Motor neuron (in vitro differentiated cells): ENCODE data around the gene SLC29A1. TPM values are rescaled to one million over a fixed set of nuclear protein-coding genes. Genes with fewer than 3 reads are reported as not detected.
A peak's percentile ranks its signal among the peaks of the same experiment; 100 is the strongest.

Experiments used
- ATAC-seq, 8 experiments: fragments of 200-7000 bp; cut with Tn5 transposase; replicated peaks in 6 of 8; 2 replicates each; pipeline ENCODE4 v1.8.0; 2021; ENCODE audit warnings: mild to moderate bottlenecking in 8 of 8, moderate library complexity in 8 of 8
- H3K27ac ChIP-seq, 2 donors: fragments of 250-450 bp; sonication (Bioruptor Pico); 2 replicates each; pipeline ENCODE4 v1.9.0; 2021; ENCODE audit warnings: antibody characterized with exemption in 2 of 2, mild to moderate bottlenecking in 2 of 2, moderate library complexity in 1 of 2
- H3K4me1 ChIP-seq, 2 donors: fragments of 250-450 bp; sonication (Bioruptor Pico); replicated peaks in 1 of 2; 2 replicates each; pipeline ENCODE4 v1.6.1; 2021; ENCODE audit warnings: antibody characterized with exemption in 2 of 2, mild to moderate bottlenecking in 2 of 2, moderate library complexity in 1 of 2
- H3K4me3 ChIP-seq, 5 donors: fragments of 250-450 bp; sonication (Bioruptor Pico); 2 replicates each; pipeline ENCODE4 v1.9.0; 2021; ENCODE audit warnings: antibody characterized with exemption in 5 of 5, mild to moderate bottlenecking in 5 of 5, moderate library complexity in 4 of 5
- WGBS, 10 experiments: fragments of 450-650 bp; shearing (Covaris generic); methylation state at CpG; one replicate each; pipeline ENCODE4 v1.0.0; 2022; 5-methylcytosine and 5-hydroxymethylcytosine counted together
- in situ Hi-C, 9 experiments: fragments of 400-800 bp; cut with MboI; loops; one replicate each; pipeline ENCODE4 v1.15.0; 2021; ENCODE audit warnings: low sequenced_read_pairs in 9 of 9, low pct_unique_long_range_greater_than_20kb in 2 of 9; ENCODE audit not compliant: unreplicated experiment in 9 of 9
- total RNA-seq, 8 experiments: library from RNA; unstranded; fragments of 300-600 nt; gene quantifications; 2 replicates each; pipeline versions ENCODE4 v1.2.3 to v1.2.4, GENCODE V29; 2022

The SLC29A1 gene
- total RNA-seq, 8 experiments from 2014 or later = 3.8 to 58.8 (median 24.4) TPM

DNA sequence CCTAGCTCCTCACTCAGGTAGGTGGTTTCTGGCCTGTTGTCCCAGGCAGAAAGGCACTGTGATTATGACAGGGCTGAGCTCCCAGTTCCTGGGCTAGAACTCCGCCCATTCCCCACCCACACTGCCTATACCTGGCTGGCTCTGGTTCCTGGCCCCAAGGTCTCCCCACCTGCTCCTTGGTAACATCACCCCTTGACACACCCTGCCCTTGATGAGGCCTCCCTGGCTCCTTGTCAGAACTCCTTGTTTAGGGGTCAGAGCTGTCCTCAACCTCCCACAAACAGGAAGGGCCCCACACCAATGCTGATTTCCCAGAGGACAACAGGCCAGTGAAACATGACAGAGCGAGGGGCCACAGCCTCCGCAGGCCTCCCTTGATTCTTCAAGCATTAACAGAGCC, 22.2 kb upstream of the SLC29A1 start:
- no peak overlapping the region for H3K27ac ChIP-seq
- no peak for ATAC-seq
- in situ Hi-C loops = no loop called here
- 89% methylated on average over 3 of the region's 3 CpGs; no CpG with 5 or more reads in 9 of the 10 experiments for WGBS, 10 experiments
- H3K4me1 ChIP-seq = peaks cover 0 to 6% of the 10 kb centered on the region in 2 donors
- H3K4me3 ChIP-seq = no peak overlapping the region

DNA sequence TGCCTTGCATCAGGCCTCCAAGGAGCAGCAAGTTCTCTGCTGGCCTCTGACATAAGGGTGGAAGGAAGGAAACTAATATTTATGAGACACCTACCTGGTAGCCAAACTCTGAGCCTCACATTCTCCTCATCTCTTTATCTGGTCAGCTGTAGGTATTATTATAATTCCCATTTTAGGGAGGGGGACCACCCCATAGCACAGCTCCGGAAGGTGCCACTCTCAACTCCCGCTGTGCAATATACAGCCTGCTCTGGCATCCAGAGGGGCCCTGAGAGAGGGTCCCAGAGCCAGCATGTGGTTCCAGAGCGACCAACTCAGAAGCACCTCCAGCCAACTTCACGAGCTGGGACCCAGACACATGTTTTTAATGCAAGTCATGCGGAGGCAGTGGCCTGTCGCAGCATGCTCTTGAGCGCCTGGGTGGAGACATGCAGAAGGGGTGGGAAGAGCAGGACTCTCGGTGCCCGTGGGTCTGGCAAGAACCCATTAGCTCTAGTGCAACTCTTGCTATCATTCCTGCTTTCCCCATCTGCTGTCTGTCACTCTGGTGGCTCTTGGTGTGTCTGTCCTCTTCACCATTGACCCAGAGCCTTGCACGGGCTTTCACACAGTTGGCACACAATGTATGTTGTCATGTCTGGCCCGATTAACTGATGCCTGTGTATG, 21.6 kb upstream of the SLC29A1 start:
- Histone ChIP-seq H3K27ac (no peak overlapping the region), H3K4me1 (peaks cover 2 to 11% of the 10 kb centered on the region in 2 donors), H3K4me3 (no peak overlapping the region)
- in situ Hi-C loops = no loop called here
- 10 to 93% (median 89%) methylated on average over 2 to 7 of the region's 11 CpGs; no CpG with 5 or more reads in 4 of the 10 experiments for WGBS, 10 experiments
- ATAC-seq = peak in 2 of 8 experiments; percentile 69 to 81

- WGBS, 10 experiments = 57 to 92% (median 83%) methylated on average over 1 to 4 of the region's 4 CpGs; no CpG with 5 or more reads in 5 of the 10 experiments
- no peak for ATAC-seq
- in situ Hi-C loops = no loop called here
- H3K4me1 ChIP-seq = peaks cover 5 to 14% of the 10 kb centered on the region in 2 donors
- no peak overlapping the region for H3K27ac ChIP-seq
- H3K4me3 ChIP-seq = no peak overlapping the region
These were observed 20.9 kb upstream of the SLC29A1 start for GRCh38 chr6:44202332-44202971.

- no peak for ATAC-seq
- H3K4me3 ChIP-seq = no peak overlapping the region
- no peak overlapping the region for H3K27ac ChIP-seq
- peaks cover 5 to 14% of the 10 kb centered on the region in 2 donors for H3K4me1 ChIP-seq
- in situ Hi-C loops = no loop called here
- WGBS, 10 experiments = 70 to 100% (median 91%) methylated on average over 1 to 7 of the region's 11 CpGs
These were observed 20.2 kb upstream of the SLC29A1 start for GRCh38 chr6:44202972-44203750.

DNA sequence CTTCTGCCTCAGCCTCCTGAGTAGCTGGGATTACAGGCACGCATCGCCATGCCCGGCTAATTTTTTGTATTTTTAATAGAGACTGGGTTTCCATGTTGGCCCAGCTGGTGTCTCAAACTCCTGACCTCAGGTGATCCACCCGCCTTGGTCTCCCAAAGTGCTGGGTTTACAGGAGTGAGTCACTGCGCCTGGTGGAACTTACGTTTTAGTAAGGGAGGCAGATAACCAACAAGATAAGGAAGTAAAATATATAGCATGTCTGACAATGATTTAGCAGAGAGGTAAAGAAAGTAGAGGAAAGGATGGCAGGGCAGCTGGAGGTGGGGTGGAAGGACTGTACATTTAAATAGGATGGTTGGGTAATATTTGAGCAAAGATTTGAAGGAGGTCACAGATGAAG, 19.4 kb upstream of the SLC29A1 start:
- Histone ChIP-seq H3K4me3 (no peak overlapping the region), H3K27ac (no peak overlapping the region), H3K4me1 (peaks cover 5 to 14% of the 10 kb centered on the region in 2 donors)
- WGBS, 10 experiments = 84 to 100% (median 97%) methylated on average over 1 to 5 of the region's 6 CpGs; no CpG with 5 or more reads in 2 of the 10 experiments
- no peak for ATAC-seq
- in situ Hi-C loops = no loop called here

GRCh38 chr6:44207966-44208365, 15.4 kb upstream of the SLC29A1 start:
- no peak overlapping the region for H3K27ac ChIP-seq
- ATAC-seq = no peak
- no peak overlapping the region for H3K4me3 ChIP-seq
- in situ Hi-C loops = no loop called here
- WGBS, 10 experiments = 0 to 97% (median 87%) methylated on average over 1 to 6 of the region's 6 CpGs; no CpG with 5 or more reads in 1 of the 10 experiments
- peaks cover 5 to 9% of the 10 kb centered on the region in 2 donors for H3K4me1 ChIP-seq

- no peak for ATAC-seq
- in situ Hi-C loops = no loop called here
- peaks cover 5 to 10% of the 10 kb centered on the region in 2 donors for H3K4me1 ChIP-seq
- no peak overlapping the region for H3K27ac ChIP-seq
- 29 to 91% (median 74%) methylated on average over 1 to 3 of the region's 3 CpGs for WGBS, 10 experiments
- H3K4me3 ChIP-seq = no peak overlapping the region
These were observed 12.1 kb upstream of the SLC29A1 start for GRCh38 chr6:44211284-44211683.

DNA sequence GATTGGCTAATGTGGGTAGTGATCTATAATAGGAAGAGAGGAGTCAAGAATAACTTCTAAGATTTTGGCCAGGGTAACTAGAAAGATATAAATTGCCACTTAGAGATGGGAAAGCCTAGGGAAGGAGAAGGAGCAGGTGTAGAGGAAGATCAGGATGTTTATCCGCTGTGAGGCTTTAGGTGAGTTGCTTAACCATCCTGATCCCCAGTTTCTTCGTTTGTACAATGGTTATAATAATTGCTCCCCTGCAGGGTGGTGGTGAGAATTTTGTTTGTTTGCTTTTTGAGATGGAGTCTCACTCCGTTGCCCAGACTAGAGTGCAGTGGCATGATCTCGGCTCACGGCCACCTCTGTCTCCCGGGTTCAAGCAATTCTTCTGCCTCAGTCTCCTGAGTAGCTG, 9.1 kb upstream of the SLC29A1 start:
- WGBS, 10 experiments = 52 to 100% (median 82%) methylated on average over 1 to 5 of the region's 6 CpGs; no CpG with 5 or more reads in 4 of the 10 experiments
- Histone ChIP-seq H3K4me1 (peaks cover 13 to 27% of the 10 kb centered on the region in 2 donors), H3K27ac (no peak overlapping the region), H3K4me3 (no peak overlapping the region)
- no peak for ATAC-seq
- in situ Hi-C loops = no loop called here

DNA sequence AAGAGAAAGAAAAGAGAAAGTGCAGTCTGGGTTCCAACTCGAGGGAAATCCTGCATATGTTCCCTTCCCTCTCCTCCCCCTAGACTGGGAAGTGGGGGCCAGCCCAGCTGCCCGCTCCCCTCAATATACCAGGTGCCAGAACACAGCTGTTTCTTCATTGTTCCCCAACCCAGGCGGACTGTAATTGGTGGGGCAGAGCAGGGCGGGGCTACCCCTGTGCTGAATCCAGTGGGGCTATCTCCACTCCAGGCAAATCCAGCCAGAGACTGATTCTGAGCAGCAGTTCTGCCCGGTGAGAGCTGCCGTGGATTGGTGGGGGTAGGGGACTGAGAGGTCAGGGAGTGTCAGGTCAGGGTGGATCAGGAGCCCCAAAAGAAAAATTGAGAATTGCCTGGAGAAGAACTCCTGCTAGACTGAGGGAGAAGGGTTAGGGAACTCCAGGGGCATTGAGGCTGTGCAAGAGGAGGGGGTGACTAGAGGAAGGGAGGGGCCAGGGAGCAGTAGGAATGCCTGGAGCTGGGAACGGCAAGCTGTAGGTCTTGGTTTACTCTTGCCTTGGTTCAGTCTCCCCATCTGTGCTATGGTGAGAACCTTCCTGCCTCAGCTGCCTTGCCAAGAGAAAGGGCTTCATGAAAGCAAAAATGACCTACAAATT, 6.6 kb upstream of the SLC29A1 start, which contains the start of gene MYMX:
Gene MYMX, plus strand, starts transcription at position 250 of the 655 bp plus-strand sequence. CDS start 546 bp downstream, outside the sequence.
- peak in 2 of 8 experiments; percentile 4 to 5 for ATAC-seq
- Histone ChIP-seq H3K4me3 (no peak within 1 kb of the TSS), H3K4me1 (peaks cover 19 to 35% of the 10 kb centered on the region in 2 donors), H3K27ac (peak within 1 kb of the TSS in 1 of 2 donors; percentile 13)
- 0 to 80% (median 3%) methylated on average over 1 to 6 of the region's 7 CpGs; no CpG with 5 or more reads in 1 of the 10 experiments for WGBS, 10 experiments
- in situ Hi-C loops = no loop called here

DNA sequence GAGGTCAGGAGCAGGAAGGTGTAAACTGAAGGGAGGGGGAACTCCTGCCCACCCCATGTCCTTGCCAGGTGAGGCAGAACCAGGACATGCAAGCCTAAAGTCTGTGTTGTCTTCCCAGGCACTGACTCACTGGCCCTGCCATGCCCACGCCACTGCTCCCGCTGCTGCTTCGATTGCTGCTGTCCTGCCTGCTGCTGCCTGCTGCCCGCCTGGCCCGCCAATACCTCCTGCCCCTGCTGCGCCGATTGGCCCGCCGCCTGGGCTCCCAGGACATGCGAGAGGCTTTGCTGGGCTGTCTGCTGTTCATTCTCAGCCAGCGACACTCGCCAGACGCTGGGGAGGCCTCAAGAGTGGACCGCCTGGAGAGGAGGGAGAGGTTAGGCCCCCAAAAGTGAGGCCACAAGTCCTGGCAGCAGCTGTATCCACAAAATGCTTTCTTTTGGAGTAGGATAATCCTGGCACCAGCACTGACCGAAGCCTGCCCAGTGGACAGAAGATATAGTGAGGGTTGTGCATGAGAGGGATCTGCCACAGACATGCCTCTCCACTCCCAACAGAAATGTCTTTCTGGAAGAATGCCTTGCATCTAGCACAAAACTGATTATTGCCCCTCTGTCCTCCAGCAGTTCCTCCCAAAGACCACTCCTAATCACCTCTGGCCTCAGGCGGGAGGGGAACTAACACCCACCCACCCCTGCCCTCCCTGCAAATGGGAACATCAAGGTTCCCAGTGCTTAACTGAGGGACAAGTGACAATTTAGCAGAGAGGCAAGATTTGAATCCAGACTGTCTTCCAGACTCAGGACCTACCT, 5.9 kb upstream of the SLC29A1 start:
- in situ Hi-C loops = no loop called here
- Histone ChIP-seq H3K4me1 (peaks cover 22 to 42% of the 10 kb centered on the region in 2 donors), H3K27ac (no peak overlapping the region), H3K4me3 (no peak overlapping the region)
- no peak for ATAC-seq
- WGBS, 10 experiments = 13 to 90% (median 80%) methylated on average over 1 to 11 of the region's 16 CpGs; no CpG with 5 or more reads in 4 of the 10 experiments

GRCh38 chr6:44219053-44219814, 4.2 kb upstream of the SLC29A1 start:
- Histone ChIP-seq H3K27ac (peak overlapping the region; percentile 30 to 79), H3K4me1 (peaks cover 28 to 50% of the 10 kb centered on the region in 2 donors), H3K4me3 (peak overlapping the region; percentile 22 to 48 (median 36))
- in situ Hi-C loops = no loop called here
- 0 to 4% (median 0%) methylated on average over 1 to 5 of the region's 45 CpGs; no CpG with 5 or more reads in 7 of the 10 experiments for WGBS, 10 experiments
- ATAC-seq = peak; percentile 47 to 77 (median 73)
